Activated CD4-positive, CD25-positive, alpha-beta regulatory T cell treated with anti-CD3 and anti-CD28 coated beads, Interleukin-2, amount 50 U/mL, for 72 hours (primary cell): Measurements from ENCODE around the gene ELANE.

Source experiments
- DNase-seq: peaks from one replicate; pipeline ENCODE4 v3.0.0; 2021

The ELANE gene

DNA sequence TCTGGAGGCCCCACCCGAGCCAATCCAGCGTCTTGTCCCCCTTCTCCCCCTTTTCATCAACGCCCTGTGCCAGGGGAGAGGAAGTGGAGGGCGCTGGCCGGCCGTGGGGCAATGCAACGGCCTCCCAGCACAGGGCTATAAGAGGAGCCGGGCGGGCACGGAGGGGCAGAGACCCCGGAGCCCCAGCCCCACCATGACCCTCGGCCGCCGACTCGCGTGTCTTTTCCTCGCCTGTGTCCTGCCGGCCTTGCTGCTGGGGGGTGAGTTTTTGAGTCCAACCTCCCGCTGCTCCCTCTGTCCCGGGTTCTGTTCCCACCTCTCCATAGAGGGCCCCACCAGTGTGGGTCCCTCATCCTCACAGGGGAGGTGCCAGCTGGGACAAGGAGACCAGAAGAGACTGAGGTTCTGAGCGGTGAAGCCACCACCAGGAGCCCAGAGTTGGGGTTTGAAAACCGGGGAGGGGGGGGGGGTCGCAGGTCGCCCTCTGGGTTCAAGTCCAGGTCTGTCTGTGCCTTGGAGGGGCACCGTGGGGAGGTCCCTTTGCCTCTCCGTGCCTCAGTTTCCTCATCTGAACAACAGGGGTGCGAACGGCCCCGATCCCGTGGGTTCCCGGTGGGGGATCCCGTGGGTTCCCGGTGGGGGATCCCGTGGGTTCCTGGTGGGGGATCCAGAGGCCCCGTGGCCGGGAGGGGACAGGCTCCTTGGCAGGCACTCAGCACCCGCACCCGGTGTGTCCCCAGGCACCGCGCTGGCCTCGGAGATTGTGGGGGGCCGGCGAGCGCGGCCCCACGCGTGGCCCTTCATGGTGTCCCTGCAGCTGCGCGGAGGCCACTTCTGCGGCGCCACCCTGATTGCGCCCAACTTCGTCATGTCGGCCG lies at the start of gene ELANE:
TSS of gene ELANE (plus strand) at position 168 of the 878 bp plus-strand sequence. CDS start at position 194, 26 bp downstream.
- DNase-seq: no peak

DNA sequence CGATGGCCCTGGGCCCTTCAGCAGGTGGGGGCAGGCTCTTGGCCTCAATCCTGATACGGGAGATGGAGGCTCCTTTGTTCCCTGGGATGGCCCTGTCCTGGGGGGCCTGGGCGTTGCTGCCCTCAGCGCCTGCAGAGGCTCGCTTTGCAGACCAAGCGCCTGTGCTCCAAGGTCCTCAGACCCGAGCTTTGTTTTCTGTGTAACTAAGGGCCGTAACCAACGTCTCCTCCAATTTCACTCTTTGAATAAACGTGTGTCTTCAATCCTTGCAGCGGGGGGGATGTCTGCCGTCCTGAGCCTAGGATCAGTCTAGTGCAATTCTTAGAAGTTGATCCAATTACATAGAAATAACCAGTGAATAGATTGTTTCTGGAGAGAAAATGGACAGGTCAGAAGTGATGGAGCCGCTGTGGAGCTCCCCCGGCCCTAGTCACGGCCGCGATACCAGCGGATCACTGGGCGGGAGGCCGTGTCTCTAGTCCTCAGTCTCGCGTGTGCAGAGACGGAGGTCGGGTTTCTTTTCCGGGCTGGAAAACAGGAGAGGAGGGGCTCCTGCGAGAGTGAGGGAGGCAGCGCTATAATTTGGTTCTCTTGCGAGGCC lies 49.5 kb upstream of the ELANE start:
- no peak for DNase-seq

DNA sequence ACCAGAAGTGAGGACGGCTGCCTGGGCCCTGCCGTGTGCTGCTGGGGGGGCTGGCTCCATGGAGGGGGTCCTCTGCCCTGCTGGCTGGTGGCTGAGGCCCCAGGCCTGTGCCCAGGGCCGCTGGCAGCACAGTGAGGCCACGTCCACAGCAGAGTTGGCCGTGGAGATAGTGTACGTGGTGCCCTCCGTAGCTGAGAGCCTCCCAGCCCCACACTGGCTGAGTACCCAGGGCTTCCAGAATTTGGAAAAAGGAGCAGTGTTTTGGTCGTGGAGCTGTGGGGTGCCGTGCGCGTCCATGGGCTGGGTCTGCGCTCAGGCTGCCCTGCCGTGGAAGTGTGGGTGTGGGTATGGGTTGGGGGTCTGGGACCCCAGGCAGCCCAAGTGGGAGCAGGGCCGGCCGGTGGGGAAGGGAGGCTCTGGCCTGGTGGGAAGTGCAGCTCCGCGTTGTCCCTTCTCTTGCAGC lies 49.0 kb upstream of the ELANE start:
- no peak for DNase-seq

DNA sequence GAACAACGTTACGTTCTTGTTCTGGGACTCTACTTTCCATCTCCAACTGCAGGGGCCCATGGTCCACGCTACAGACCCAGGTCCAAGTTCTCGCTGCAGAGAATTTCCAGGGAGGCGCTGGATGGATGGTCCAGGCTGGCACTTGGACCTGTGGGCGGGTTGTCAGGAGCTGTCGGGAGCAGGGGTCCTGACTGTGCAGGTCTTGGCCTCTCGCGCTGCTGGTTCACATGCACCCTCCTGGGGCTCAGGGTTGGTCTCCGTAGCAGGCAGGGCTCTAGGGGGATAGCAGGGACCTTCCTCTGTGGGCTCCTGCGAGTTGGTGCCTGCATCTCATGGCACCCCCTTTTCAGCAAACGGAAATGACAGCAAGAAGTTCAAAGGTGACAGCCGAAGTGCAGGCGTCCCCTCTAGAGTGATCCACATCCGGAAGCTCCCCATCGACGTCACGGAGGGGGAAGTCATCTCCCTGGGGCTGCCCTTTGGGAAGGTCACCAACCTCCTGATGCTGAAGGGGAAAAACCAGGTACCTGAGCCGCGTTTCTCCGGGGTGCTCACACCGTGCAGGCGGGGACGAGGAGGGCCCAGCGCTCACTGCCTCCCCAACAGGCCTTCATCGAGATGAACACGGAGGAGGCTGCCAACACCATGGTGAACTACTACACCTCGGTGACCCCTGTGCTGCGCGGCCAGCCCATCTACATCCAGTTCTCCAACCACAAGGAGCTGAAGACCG lies 48.3 kb upstream of the ELANE start:
- no peak for DNase-seq

DNA sequence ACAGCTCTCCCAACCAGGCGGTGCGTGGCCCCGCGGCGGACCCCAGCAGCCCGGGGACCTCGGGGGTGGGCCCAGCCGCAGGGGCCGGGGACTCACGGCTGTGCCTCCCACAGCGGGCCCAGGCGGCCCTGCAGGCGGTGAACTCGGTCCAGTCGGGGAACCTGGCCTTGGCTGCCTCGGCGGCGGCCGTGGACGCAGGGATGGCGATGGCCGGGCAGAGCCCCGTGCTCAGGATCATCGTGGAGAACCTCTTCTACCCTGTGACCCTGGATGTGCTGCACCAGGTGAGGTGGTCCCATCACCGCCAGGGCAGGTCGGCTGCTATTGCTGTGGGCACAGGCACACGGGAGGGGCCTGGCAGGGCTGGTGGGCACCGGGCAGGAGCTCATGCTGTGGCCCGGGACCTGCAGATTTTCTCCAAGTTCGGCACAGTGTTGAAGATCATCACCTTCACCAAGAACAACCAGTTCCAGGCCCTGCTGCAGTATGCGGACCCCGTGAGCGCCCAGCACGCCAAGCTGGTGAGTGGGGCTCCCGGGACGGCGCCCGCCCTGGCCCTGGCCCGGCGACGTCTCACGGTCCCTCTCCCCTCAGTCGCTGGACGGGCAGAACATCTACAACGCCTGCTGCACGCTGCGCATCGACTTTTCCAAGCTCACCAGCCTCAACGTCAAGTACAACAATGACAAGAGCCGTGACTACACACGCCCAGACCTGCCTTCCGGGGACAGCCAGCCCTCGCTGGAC lies 47.5 kb upstream of the ELANE start:
- no peak for DNase-seq

DNA sequence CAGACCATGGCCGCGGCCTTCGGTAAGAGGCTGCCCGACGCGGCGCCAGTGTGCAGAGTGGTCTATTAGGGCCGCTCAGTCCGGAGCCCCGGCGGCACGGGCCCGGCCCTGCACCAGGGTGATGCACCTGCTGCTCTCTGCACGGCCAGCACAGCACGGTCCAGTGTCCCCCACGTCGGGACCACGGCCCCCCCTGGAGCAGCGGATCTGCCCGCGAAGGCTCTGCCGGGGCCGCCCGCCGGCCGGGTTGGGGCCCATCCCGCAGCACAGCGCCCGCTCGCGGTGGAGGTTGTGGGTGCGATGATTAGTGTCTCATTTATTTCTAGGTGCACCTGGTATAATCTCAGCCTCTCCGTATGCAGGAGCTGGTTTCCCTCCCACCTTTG lies 46.9 kb upstream of the ELANE start:
- DNase-seq: no peak

DNA sequence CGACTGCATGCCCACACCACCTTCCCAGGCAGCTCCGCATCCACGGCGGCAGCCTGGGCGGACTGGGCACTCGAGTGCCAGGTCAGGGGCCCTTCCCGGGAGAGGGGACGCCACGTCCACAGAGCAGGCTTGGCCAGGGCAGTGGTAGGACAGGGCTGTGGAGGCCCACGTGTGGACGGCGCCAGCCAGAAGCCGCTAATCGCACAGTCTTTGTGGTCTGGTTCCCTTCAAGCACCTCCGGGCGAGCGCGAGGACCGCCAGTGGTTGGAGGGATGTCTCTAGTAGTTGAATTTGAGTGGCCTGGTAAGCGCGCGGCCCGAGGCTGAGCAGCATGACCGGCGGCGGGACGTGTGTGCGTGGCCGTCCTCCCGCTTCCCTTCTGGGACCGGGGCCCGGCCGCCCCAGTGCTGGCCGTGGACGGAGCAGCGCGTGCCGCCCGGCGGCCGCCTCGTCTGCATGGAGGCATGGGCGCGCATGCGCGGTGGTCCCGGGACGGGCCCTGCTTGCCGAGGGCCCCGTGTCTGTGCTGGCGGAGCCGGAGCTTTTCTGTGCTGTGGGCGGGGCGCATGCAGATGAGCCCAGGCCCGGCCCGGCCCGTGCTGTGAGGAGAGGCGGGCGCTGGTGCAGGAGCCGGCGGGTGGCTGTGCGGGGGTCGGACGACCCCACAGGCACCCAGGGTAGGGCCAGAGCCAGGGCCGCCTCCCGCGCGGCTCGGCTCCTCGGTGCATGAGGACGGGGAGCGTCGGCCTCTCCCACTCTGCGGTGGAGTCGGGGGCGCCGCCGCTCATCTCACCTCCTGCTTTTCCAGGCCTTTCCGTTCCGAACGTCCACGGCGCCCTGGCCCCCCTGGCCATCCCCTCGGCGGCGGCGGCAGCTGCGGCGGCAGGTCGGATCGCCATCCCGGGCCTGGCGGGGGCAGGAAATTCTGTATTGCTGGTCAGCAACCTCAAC lies 46.2 kb upstream of the ELANE start:
- no peak for DNase-seq

DNA sequence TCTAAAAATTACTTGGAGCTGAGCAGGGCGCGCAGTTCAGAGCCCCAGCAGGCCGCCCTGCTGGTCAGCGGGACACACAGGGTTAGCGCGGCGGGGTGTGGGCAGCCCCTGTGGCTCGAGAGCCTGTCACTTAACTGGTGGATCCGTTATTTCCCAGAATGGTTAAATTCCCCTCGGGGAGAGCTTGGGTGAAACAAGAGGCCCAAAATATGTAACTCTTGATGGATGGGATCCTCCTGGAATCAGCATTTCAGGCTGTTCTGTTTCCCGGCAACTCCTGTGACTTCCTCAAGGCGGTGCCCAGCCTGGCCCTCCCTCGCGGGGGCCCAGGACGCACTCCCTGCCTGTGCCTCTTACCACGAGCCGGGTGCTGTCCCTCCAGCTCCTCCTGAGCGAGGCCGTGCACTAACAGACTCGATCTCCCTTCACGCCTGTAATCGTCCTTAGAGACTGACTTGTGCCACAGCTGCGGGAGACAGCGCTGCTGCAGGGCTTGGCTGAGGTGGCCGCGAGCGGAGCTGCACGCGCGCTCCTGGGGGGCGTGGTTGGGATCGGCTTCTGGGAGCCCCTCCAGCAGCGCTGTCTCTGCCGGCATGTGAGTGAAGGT lies 45.2 kb upstream of the ELANE start:
- no peak for DNase-seq

DNA sequence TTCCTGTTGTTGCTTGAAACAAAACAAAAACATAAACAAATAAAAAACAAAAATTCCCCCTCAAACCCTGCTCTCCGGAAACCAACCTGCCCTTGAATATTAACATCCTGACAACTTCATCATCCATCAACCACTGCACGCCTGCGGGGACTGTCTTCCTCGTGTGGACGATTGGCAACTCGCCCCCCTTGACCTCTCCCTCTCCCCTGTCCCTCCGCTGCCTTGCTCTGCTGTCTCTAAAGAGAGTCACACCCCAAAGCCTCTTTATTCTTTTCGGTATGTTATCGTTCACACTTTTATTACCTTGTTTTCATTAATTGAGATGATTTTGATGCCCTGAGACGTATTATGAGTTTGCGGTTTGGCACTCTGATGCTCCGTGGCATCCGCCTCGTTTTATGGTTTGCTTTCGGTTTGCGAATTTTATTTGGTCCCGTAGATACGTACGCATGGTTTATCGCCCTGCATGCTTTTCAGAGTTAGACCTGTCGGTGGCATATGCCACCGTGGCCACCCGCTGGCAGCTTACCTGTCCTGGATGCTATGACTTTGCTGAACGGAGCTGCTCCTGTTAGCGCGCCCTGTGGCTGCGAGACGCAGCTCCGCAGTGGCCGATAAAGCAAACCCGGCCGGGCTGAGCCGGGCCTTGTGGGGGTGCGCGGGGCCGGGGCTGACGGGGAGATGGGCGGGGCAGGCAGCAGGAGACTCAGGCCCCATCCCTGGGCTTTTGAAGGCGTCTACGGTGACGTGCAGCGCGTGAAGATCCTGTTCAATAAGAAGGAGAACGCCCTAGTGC lies 44.3 kb upstream of the ELANE start:
- no peak for DNase-seq

DNA sequence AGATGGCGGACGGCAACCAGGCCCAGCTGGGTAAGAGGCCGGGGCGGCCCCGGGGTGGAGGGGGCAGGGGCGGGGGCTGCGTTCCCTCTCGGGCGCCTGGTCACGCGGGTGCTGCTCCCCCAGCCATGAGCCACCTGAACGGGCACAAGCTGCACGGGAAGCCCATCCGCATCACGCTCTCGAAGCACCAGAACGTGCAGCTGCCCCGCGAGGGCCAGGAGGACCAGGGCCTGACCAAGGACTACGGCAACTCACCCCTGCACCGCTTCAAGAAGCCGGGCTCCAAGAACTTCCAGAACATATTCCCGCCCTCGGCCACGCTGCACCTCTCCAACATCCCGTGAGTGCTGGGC lies 43.7 kb upstream of the ELANE start:
- no peak for DNase-seq

DNA sequence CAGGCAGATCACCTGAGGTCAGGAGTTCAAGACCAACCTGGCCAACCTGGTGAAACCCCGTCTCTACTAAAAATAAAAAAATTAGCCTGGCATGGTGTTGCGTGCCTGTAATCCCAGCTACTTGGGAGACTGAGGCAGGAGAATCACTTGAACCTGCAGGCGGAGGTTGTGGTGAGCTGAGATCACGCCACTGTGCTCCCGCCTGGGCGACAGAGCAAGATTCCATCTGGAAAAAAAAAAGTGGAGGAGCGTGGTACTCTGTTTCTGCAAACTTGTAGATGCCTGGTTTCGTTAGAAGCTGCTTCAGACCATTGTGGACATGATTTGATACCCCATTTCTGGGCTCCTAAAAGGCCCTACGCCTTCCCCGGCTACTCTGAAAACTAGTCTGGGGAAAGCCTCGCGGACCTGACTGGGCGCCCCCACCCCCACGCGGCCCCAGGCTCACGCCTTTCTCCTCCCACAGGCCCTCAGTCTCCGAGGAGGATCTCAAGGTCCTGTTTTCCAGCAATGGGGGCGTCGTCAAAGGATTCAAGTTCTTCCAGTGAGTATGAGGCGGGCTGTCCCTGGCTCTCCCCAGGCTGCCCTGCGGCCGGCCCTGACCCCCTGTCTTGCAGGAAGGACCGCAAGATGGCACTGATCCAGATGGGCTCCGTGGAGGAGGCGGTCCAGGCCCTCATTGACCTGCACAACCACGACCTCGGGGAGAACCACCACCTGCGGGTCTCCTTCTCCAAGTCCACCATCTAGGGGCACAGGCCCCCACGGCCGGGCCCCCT lies 41.8 kb upstream of the ELANE start:
- DNase-seq: no peak

DNA sequence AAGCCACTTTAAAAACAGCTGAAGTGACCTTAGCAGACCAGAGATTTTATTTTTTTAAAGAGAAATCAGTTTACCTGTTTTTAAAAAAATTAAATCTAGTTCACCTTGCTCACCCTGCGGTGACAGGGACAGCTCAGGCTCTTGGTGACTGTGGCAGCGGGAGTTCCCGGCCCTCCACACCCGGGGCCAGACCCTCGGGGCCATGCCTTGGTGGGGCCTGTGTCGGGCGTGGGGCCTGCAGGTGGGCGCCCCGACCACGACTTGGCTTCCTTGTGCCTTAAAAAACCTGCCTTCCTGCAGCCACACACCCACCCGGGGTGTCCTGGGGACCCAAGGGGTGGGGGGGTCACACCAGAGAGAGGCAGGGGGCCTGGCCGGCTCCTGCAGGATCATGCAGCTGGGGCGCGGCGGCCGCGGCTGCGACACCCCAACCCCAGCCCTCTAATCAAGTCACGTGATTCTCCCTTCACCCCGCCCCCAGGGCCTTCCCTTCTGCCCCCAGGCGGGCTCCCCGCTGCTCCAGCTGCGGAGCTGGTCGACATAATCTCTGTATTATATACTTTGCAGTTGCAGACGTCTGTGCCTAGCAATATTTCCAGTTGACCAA lies 41.1 kb upstream of the ELANE start:
- no peak for DNase-seq

DNA sequence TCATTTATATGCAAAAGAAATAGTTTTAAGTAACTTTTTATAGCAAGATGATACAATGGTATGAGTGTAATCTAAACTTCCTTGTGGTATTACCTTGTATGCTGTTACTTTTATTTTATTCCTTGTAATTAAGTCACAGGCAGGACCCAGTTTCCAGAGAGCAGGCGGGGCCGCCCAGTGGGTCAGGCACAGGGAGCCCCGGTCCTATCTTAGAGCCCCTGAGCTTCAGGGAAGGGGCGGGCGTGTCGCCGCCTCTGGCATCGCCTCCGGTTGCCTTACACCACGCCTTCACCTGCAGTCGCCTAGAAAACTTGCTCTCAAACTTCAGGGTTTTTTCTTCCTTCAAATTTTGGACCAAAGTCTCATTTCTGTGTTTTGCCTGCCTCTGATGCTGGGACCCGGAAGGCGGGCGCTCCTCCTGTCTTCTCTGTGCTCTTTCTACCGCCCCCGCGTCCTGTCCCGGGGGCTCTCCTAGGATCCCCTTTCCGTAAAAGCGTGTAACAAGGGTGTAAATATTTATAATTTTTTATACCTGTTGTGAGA lies 40.5 kb upstream of the ELANE start:
- no peak for DNase-seq

DNA sequence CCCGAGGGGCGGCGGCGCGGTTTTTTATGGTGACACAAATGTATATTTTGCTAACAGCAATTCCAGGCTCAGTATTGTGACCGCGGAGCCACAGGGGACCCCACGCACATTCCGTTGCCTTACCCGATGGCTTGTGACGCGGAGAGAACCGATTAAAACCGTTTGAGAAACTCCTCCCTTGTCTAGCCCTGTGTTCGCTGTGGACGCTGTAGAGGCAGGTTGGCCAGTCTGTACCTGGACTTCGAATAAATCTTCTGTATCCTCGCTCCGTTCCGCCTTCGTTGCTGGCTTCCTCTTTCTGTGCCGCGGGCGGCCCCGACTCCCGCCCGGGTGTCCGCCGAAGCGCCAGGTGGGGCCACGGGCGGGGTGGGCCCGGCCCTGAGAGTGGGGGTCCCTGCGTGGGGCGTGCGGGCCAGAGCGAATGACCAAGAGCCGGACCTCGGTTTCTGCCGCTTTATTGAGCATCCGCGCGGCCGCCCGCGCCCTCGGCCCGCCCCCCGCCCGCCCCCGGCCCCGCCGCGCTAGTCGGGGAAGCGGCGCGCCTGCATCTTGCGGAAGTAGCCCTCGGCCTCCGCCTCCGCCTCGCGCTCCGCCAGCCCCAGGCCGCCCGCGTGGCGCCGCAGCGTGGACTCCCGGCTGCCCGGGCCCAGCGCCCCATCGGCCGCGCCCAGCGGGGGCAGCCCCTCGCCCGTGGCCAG lies 39.9 kb upstream of the ELANE start:
- DNase-seq: no peak

DNA sequence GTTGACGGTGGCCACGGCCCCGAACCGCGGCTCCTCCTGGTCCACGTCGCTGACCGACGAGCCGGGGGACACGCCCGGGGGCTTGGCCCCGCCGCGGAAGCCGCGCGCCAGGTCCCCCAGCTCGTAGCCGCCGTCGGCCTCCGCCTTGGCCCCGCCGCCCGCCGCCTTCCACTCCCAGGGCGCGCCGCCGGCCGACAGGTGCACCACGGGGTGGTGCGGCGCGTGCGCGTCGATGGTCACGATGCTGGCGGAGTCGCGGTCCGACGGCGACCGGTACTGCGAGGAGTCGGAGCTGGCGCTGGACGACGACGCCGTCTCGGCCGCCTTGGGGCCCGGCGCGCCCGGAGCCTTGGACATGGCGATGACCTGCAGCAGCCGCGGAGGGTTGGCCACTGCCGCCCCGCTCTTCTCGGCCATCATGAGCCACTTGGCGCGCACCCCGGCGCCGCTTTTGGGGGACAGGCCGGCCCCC lies 39.3 kb upstream of the ELANE start:
- DNase-seq: no peak

DNA sequence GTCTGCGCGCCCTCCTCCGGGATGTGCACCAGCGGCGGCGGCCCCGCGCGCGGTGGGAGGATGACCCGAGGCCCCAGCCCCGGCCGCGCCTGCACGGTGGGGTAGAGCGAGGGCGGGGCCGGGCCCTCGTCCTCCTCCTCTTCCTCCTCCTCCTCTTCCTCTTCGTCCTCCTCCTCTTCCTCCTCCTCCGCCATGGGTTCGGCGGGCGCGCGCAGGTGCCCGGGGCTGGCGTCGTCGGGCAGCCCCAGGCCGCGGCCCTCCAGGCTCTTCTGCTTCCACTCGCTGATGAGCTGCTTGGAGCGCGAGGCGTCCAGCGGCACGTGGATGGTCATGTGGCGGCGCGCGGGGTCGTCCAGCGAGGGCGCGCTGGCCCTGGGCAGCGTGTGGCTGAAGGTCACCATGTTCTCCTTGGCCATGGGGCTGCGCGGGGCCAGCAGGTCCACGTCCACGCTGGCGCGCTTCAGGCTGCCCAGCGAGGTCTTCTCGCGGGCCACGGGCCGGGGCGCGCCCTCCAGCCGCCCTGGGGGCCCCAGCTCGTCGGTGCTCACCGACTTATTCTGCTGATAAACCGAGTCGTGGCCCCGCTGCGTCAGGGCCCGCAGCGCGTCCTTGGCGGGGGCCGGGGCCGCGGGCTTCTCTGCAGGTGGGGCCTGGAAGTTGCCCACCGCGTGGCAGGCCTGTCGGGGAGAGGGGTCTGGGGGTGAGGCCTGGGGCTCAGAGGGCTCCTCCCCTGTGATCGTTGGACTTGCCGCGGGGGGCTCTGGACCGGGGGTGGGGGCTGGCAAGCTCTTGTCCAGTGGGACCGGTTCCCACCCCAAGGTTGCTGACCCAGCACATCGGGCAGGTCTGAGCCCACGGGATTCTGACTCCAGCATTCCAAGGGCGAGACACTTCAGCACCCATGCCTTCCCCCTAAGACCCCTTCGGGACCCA lies 38.6 kb upstream of the ELANE start:
- DNase-seq: no peak
